ENCODE data around the gene ZNF783.

- TF ChIP-seq, protein P1, sequence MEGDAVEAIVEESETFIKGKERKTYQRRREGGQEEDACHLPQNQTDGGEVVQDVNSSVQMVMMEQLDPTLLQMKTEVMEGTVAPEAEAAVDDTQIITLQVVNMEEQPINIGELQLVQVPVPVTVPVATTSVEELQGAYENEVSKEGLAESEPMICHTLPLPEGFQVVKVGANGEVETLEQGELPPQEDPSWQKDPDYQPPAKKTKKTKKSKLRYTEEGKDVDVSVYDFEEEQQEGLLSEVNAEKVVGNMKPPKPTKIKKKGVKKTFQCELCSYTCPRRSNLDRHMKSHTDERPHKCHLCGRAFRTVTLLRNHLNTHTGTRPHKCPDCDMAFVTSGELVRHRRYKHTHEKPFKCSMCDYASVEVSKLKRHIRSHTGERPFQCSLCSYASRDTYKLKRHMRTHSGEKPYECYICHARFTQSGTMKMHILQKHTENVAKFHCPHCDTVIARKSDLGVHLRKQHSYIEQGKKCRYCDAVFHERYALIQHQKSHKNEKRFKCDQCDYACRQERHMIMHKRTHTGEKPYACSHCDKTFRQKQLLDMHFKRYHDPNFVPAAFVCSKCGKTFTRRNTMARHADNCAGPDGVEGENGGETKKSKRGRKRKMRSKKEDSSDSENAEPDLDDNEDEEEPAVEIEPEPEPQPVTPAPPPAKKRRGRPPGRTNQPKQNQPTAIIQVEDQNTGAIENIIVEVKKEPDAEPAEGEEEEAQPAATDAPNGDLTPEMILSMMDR (conservative IDR thresholded peaks at IDR 0.05): no peak
- TF ChIP-seq EZH2 (IDR thresholded peaks at IDR 0.05; ENCODE audit: low read depth): no peak
These were observed 16.3 kb upstream of the ZNF783 start for GRCh38 chr7:149245744-149246143.

Measured in PC-9 (cell line).